ENCODE measurements around the gene TMEM59L. TPM values are rescaled to one million over a fixed set of nuclear protein-coding genes. Genes with fewer than 3 reads are reported as not detected.

Gene TMEM59L
- total and polyA plus RNA-seq, 8 donors = 1.6 to 41.9 (median 33.5) TPM

GRCh38 chr19:18639706-18640243 is 27.1 kb downstream of the TMEM59L start:
- no peak overlapping the region for H3K4me3 ChIP-seq
- H3K36me3 ChIP-seq = no peaks in the 10 kb centered on the region
- H3K27me3 ChIP-seq = no peaks in the 10 kb centered on the region
- TF ChIP-seq CTCF (IDR thresholded peaks at IDR 0.05) = no peak
- no peak overlapping the region for H3K27ac ChIP-seq
- no peak for DNase-seq
- intact Hi-C loops (cut with DNase I) = no loop called here
- H3K4me1 ChIP-seq = peaks cover 3 to 25% of the 10 kb centered on the region in 2 donors
- H3K9me3 ChIP-seq = no peaks in the 10 kb centered on the region
- ATAC-seq = no peak

DNA sequence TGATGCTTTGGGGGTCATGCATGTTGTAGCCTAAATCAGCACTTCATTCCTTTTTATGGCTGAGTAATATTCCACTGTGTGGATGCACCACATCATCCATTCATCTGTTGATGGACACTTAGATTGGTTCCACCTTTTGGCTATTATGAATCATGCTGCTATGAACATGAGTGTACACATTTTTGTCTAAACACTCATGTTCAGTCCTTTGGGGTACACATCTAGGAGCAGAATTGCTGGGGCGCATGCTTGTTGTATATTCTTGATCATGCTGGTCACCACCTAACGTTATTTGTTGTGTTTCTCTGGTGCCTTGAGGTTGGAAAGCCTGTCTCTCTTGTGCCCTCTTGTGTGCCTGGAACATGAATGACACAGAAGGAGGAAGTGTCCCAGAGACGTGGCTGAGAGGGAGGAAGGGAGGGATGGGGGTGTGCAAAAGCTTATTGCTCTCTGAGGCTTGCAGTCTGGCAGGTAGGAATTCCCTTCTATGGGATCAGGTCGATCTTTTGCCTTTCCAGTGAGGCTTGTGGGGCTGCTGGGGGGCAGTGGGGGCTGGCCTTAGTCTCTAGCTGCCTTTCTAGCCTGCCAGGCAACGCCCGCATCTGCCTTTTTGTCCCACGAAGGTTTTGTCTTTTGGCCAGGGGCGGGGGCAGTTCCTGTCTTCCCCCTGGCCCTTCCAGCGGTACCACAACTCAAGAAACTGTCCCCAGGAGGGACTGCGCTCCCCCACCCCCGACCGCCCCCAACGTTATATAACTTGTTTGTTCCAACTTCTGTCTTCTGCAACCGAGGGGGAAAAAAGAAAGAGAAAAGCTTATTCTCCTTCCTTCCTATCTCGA is 31.7 kb downstream of the TMEM59L start:
- Histone ChIP-seq H3K4me1 (peaks cover 6 to 27% of the 10 kb centered on the region in 2 donors), H3K27ac (no peak overlapping the region), H3K9me3 (no peaks in the 10 kb centered on the region), H3K27me3 (no peaks in the 10 kb centered on the region), H3K4me3 (no peak overlapping the region), H3K36me3 (no peaks in the 10 kb centered on the region)
- no peak for TF ChIP-seq CTCF (IDR thresholded peaks at IDR 0.05)
- DNase-seq (no peak), ATAC-seq (peak; percentile 68)
- intact Hi-C loops (cut with DNase I) = no loop called here

DNA sequence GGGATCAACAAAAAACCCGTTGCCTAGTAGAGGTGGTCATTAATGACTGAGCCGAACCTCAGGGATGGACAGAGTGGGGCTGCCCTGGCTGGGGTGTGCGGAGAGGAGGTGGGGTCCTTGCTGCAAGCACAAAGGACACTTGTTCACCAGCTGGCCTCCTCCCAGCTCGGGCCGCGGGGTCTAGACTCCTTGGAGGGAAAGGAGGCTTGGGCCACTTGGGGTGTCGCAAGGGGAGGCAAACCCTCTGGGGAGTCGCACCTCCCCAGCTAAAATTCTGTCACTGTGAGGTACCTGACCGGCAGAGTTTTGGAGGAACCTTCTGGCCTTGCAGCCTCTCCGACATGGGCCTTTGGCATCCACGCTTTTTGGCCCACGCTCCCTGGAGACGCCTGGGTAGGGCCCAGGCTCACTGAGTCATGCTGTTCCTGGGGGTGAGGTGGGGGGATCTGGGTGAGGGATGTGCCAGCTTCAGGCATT is 32.4 kb downstream of the TMEM59L start:
- no peak for TF ChIP-seq CTCF (IDR thresholded peaks at IDR 0.05)
- Histone ChIP-seq H3K27me3 (no peaks in the 10 kb centered on the region), H3K4me3 (no peak overlapping the region), H3K4me1 (peaks cover 7 to 34% of the 10 kb centered on the region in 2 donors), H3K9me3 (no peaks in the 10 kb centered on the region), H3K36me3 (no peaks in the 10 kb centered on the region), H3K27ac (no peak overlapping the region)
- no peak for DNase-seq
- ATAC-seq = no peak
- intact Hi-C loops (cut with DNase I) = no loop called here

DNA sequence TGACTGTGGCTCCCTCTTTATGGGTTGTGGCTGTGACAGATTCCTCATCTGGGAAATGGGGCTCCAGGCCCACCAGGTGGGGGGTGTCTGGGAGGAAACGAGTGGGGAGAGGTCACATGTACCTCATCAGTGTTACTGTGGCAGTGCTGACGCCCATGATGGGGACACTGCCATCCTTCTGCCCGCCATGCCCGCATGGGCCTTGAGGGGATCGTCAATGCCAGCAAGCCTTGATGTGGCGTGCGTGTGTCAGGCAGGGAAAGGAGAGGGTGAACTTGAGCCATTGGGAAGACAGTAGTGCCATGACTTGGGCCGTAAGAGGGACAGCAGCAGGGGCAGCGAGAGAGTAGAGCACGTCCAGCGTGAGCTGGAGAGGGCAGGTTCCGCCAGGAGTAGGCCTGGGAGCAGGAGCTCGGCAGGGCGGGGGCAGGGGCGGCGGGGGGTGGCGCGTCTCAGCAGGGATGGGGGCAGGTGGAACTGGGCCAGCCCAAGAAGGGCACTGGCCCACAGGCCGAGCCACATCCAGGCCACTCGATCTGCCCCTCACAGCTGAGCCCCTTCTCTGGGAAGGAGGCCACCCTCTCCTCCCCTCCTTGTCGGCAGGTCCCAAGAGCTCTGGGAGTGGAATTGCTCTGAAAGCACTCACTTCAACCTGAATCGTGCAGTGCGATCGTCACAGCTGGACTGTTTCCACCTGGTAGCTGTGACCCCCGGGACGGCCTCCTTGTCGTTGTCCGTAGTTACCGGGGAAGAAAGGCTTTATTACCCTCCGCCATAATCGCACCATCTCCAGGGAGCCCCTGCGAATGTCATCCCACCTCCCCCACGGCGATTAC is 34.1 kb downstream of the TMEM59L start:
- Histone ChIP-seq H3K4me1 (peaks cover 11 to 49% of the 10 kb centered on the region in 2 donors), H3K9me3 (no peaks in the 10 kb centered on the region), H3K36me3 (no peaks in the 10 kb centered on the region), H3K27ac (no peak overlapping the region), H3K27me3 (no peaks in the 10 kb centered on the region), H3K4me3 (no peak overlapping the region)
- DNase-seq (peak in 1 of 4 donors; percentile 74), ATAC-seq (no peak)
- TF ChIP-seq CTCF (IDR thresholded peaks at IDR 0.05) = no peak
- intact Hi-C loops (cut with DNase I) = no loop called here

- Histone ChIP-seq H3K4me1 (peaks cover 11 to 49% of the 10 kb centered on the region in 2 donors), H3K27me3 (no peaks in the 10 kb centered on the region), H3K27ac (no peak overlapping the region), H3K9me3 (no peaks in the 10 kb centered on the region), H3K4me3 (no peak overlapping the region), H3K36me3 (no peaks in the 10 kb centered on the region)
- no peak for DNase-seq
- no peak for ATAC-seq
- TF ChIP-seq CTCF (IDR thresholded peaks at IDR 0.05) = no peak
- intact Hi-C loops (cut with DNase I) = no loop called here
These were observed 34.7 kb downstream of the TMEM59L start for GRCh38 chr19:18647371-18647767.
